HG03196 (cell line): Measurements from ENCODE around the gene NXPH4.

Experiments used
- ATAC-seq: cut with Tn5 transposase; IDR thresholded peaks from one replicate; pipeline ENCODE4 v1.9.1; 2021; ENCODE audit not compliant: unreplicated experiment

Gene NXPH4

DNA sequence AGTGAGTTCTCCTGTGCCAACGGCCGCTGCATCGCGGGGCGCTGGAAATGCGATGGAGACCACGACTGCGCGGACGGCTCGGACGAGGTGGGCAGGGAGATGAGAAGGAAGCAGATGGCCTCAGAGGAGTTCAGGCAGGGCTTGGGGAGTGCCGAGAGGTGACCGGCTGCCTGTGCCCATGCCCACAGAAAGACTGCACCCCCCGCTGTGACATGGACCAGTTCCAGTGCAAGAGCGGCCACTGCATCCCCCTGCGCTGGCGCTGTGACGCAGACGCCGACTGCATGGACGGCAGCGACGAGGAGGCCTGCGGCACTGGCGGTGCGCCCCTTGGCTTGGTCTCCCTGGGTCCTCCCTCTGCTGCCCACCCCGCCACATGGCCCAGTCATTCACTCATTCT, 13.4 kb upstream of the NXPH4 start:
- ATAC-seq, result no peak

DNA sequence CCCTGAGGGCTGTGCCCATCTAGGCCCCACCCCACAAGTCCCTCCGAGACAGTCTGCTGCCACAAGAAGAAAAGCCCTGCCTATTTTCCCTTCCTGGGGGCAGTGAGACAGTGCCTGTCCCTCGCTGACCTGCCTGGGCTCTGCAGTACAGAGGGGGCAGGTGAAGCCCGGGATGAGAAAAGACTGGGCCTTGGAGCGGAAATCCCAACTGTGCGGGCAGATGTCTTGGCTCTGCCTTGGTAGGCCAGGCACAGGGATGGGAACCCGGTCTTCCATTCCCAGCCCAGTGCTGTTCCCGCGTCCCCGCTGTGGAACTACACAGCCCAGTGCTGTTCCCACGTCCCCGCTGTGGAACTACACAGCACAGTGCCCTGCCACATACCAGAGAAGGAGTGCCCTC, 12.8 kb upstream of the NXPH4 start:
- ATAC-seq, result no peak

DNA sequence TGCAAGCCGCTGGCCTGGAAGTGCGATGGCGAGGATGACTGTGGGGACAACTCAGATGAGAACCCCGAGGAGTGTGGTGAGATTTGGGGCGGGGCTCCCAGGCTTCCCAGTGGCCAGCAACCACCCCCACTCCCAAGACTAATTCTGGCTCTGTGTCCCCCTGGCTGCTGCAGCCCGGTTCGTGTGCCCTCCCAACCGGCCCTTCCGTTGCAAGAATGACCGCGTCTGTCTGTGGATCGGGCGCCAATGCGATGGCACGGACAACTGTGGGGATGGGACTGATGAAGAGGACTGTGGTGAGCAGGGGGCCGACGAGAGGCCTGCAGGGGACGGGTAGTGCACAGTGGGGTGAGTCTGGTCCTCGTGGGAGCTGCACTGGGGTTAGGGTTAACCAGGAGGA, 12.1 kb upstream of the NXPH4 start:
- ATAC-seq, result no peak

DNA sequence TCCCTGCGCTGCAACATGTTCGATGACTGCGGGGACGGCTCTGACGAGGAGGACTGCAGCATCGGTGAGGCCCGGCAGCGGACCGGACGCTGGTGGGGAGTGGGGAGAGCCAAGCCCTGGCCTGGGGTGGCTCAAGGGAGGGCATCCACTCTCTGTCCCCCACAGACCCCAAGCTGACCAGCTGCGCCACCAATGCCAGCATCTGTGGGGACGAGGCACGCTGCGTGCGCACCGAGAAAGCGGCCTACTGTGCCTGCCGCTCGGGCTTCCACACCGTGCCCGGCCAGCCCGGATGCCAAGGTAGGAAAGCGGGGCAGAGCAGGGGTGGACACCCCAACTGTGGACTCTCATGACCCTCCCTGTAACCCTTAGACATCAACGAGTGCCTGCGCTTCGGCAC, 11.4 kb upstream of the NXPH4 start:
- ATAC-seq, result no peak

DNA sequence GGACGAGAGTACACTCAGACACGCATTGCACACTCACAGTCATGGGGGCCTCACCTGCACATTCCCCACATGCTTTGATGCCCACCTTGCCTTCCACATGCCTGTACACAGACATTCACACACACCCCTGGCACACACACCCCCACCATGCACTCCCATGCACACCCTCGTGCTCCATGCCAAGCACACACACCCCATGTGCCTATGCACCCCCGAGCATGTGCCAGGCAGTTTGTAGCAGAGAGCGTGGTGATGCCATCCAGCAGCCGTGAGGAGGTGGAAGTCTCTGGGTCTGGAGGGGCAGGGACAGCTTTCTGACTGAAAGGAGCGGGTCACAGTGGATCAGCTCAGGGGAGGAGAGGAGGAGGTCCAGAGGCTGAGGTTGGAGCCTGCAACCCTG, 10.7 kb upstream of the NXPH4 start:
- ATAC-seq, result no peak

DNA sequence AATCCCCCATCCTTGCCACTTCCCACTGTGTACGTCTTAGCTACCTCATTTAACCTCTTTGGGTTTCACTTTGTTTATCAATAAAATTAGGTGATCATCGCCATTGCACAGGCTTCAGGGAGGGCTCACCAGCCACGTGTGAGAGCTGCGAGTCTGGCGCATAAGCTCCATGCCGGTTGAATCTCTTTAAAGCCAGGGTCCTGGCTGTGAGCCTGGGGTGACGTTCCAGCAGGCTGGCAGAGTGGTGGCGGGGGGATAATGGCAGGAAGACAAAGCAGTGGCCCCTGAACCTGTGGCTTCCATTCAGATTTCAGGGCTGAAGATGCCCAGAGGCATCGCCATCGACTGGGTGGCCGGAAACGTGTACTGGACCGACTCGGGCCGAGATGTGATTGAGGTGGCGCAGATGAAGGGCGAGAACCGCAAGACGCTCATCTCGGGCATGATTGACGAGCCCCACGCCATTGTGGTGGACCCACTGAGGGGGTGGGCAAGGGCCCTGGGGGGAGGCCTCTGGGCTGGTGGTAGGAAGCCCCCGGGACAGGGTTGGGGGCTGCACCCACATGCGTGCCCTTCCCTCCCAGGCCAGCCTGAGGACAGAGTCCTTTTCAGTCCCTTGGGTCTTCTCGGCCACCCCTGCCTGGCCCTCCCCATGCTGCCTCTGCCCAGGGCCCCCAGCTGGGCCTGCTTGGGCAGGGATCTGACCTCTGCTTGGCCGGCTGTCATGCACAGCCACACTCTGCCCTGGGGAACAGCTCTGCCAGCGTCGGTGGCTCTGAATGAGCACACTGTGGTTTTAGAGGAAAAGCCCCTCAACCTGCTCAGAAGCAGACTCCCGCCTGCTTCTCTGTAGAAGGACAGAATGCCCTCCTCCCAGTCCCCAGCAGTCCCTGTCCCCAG, 8.6 kb upstream of the NXPH4 start:
- no peak for ATAC-seq

DNA sequence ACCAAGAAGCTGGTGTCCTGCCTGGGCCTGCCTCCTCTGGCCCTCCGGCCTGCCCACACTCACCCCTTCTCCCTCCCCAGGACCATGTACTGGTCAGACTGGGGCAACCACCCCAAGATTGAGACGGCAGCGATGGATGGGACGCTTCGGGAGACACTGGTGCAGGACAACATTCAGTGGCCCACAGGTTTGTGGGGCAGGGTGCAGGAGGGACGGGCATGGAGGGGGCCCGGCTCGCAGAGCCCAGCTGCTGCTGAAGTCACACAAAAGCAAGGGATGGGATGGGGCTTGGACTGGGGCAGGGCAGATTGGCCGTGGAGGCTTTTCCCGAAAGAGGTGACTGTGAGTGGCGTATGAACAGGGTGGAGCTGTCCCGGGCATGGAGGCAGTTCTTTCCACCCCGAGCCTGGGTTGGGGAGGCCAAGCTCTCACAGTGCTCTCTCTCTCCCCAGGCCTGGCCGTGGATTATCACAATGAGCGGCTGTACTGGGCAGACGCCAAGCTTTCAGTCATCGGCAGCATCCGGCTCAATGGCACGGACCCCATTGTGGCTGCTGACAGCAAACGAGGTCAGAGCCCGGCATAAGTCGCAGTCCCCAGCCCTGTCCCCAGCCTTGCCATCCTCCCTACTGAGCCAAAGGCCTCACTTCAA, 7.8 kb upstream of the NXPH4 start:
- ATAC-seq, result no peak

DNA sequence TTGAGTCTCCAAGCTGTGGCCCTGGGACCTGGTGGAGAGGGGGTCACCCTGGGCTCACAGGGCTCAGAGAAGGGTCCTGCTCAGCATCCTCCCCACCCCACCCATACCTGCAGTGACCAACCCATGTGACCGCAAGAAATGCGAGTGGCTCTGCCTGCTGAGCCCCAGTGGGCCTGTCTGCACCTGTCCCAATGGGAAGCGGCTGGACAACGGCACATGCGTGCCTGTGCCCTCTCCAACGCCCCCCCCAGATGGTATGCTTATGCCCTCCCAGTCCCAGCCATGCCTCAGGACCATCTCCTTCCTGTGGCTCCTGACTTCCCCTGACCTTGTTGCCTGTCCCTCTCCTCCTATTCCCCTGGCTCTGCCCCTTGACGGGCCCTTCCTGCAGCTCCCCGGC, 6.7 kb upstream of the NXPH4 start:
- no peak for ATAC-seq

DNA sequence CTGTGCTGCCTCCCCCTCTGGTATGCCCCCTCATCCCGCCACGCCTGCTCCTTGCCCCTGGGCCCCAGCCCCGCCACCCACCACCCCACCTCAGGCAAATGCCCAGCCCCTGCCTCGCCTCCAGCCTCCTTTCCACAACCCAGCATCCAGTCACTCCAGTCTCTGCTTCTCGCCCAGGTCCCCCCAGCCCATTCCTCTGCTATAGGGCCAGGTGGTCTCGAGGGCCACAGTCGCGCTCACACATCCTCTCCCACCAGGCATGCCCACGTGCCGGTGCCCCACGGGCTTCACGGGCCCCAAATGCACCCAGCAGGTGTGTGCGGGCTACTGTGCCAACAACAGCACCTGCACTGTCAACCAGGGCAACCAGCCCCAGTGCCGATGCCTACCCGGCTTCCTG, 6.1 kb upstream of the NXPH4 start:
- no peak for ATAC-seq

DNA sequence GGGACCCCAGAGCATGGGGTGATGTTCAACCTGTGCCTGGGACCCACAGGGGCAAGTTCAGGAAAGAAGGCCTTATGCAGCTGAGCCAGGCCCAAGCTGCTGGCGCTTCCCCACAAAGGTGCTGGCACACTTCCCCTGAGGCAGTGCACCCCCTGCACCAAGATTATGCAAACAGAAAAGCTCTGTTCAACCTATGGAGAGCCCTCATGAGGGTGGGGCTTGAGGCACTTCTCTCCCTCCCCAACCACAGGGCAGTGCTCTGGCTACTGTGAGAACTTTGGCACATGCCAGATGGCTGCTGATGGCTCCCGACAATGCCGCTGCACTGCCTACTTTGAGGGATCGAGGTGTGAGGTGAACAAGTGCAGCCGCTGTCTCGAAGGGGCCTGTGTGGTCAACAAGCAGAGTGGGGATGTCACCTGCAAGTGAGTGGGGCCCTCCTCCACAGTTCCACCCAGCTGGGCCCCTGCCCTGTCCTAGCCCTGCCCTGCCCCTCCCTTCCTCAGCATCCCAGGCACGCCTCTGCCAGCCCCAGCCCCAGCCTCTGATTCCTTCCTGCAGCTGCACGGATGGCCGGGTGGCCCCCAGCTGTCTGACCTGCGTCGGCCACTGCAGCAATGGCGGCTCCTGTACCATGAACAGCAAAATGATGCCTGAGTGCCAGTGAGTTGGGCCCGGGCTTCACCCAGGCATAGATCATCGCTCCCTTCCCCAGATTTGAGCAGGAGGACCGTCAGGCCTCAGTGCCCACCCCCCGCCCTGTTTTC, 5.5 kb upstream of the NXPH4 start:
- ATAC-seq, result no peak

DNA sequence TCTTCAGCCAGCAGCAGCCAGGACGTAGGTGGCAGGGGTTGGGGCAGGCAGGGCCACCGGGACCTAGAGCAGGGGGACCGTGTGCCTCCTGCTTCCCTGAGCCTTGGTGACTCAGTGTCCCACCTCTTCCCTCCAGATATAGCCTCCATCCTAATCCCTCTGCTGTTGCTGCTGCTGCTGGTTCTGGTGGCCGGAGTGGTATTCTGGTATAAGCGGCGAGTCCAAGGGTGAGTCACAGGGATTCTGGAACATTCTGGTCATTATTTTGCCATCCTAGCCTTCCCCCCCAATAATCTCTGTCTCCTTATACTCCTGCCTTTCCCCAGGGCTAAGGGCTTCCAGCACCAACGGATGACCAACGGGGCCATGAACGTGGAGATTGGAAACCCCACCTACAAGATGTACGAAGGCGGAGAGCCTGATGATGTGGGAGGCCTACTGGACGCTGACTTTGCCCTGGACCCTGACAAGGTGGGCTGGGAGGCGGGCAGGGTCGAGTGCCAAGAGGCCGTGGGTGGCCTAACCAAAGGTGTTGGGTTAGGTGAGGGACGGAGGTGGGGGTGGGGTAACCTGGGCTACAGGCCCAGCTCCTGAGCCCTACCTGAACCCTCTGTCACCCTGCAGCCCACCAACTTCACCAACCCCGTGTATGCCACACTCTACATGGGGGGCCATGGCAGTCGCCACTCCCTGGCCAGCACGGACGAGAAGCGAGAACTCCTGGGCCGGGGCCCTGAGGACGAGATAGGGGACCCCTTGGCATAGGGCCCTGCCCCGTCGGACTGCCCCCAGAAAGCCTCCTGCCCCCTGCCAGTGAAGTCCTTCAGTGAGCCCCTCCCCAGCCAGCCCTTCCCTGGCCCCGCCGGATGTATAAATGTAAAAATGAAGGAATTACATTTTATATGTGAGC, 4.5 kb upstream of the NXPH4 start:
- ATAC-seq, result no peak

DNA sequence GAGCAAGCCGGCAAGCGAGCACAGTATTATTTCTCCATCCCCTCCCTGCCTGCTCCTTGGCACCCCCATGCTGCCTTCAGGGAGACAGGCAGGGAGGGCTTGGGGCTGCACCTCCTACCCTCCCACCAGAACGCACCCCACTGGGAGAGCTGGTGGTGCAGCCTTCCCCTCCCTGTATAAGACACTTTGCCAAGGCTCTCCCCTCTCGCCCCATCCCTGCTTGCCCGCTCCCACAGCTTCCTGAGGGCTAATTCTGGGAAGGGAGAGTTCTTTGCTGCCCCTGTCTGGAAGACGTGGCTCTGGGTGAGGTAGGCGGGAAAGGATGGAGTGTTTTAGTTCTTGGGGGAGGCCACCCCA, 3.9 kb upstream of the NXPH4 start:
- no peak for ATAC-seq

DNA sequence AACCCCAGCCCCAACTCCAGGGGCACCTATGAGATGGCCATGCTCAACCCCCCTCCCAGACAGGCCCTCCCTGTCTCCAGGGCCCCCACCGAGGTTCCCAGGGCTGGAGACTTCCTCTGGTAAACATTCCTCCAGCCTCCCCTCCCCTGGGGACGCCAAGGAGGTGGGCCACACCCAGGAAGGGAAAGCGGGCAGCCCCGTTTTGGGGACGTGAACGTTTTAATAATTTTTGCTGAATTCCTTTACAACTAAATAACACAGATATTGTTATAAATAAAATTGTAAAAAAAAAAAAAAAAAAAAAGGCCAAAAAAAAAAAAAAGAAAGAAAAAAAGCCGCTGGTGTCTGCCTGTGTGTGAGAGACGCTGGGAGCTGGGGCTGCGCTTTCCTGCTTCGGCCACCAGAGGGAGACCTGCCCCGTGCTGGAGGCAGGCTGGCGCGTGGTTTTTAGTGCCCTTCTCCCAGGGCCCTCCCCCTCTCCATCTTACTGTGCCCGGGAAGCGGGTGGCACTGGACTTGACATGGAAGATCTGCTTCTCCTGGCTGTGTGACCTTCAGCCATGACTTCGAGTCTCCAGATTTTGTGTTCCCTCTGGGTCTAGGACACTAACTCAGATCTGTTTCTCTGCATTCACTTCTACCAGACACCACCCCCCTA, 3.4 kb upstream of the NXPH4 start:
- ATAC-seq, result peak; percentile 42

DNA sequence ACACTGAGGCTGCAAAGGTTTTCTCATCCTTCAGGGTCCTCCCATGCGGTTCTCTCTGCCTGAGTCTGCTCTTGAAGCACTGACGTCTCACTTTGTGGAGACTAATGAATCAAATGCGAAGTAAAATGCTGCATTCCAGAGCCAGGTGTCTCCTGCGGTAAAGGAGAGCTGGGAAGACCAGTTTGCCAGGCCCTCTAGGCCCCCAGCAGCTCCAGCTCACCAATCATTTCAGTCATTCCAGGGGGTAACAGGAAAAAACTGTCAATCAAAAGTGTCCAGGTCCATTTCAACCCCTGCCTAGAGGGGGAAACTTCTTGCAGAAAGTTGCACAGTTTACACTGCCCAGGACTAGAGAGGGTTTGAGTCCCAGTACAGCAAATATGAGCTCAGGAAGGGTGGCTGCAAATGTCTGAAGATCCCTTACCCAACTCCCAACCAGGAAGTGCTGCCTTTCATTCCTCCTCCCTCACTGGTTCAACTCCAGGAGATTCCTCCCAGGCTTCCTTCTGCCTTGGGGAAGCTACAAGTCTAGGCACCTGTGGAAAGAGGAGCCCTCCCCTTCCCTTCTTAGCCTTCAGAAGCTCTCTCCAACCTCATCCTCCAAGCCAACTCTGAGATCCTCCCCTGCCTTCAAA, 2.7 kb upstream of the NXPH4 start:
- ATAC-seq, result no peak

DNA sequence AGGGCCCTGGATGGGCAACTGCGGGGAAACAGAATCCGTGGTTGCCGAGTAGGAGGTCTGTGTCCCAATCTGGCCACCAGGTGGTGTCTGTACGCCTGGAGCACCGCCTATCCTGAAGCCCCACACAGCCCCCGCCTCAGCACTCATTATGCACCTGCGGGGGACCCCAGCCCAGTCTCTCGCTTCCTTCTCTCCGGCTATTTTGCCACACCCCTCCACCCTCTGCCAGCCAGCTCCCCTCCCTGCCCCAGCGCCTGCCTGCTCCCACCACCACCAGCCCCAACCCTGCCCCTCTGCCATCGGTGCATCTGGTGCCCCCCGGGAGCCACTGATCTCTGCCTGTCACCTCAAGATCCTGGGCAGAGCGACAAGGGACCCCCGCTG, 2.2 kb upstream of the NXPH4 start:
- no peak for ATAC-seq

DNA sequence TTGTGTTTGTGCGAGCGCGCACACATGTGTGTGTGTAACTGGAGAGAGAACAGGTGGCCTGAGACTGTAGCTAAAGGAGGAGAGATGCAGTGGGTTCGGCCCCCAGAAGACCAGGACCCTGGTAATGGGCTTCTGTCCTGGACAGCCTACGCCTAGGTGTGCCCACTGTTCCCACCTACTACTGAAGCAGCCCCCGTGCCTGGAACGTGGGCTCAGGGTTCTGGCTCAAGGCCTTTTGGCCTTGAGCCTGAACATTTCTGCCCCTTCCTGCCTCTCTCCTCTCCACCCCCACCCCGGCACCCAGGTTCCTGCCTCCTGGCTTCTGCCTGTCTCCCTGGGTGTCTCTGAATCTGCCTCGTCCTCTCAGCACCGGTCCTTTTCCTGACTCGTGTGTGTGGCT, 1.5 kb upstream of the NXPH4 start:
- ATAC-seq, result no peak

DNA sequence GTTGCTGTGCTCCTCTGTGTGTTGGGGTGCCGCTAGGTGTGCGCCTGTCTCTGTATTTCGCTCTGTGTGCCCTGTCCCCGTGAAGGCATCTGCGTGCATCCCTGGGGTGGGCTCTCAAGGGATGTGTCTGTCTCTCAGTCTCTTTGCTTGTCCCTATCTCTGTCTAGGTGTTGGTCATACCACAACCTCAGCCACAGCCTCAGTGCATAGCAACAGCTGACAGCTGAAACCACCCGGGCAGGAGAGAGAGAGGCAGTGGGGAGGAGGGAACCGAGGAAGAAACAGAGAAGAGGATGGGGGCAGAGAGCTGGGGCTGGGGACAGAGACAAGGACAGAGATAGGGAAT, 953 bp upstream of the NXPH4 start:
- ATAC-seq, result no peak

DNA sequence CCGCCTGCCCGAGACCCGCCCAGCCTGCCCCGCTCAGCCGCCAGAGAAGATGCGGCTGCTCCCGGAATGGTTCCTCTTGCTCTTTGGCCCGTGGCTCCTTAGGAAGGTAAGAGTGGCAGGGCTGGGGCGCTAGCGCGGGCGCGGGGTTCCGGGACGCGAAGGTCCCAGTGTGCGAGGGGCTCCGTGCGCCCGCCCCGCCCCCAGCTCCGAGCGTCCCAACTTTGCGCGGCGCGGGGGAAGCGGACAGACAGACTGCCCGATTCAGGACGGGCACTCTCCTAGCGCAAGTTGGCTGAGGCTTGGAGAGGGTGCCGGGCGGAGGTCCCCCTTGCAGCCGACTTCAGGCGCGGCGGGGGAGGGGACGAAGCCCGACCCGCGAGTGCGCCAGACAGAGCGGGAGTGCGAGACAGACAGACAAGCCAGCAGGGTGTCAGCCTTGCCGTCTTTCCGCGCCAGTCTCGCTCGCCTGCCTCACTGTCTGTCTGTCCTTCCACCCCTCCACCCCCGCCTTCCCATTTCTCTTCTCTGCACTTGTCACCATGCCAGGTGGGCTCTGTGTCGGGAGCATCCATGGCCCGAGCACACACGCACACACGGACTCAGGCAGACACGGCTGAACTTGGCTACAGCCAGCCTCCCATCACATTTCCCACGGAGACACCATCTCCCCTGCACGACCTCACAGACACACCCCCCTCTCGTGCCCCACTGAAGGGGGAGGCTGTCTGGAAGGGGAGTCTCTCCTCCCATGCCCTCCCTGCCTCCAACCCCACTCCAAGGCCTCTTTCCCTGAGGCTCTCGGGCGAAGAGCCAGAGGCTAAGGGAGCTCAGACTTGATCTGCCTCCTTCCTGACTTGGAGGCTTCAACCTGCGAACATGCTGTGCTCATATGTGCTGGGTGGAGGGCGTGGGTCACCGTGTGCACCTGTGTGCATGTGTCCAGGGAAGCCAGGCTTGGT, 606 bp downstream of the NXPH4 start:
- ATAC-seq, result no peak
